ENCODE measurements around the gene XPO6.

DNA sequence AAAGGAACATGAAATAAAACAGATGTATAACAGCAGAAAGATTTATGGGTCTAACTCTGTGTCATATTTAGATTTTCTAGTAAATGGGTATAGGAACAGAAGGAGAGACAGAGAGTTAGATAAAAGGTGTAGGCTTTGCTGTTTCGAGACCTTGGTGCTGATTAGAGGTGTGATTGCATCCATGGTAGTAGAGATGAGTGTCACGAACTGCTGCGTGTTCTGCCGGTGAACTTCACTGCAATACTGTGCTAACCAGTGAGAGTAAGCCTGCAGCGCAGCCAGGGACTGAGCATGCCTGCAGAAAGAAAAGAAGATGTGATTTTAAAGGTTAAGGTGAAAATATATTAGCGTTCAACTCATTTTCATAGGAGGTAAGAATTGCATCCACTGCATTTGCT lies 94.6 kb downstream of the XPO6 start:
- TF ChIP-seq, protein P1, sequence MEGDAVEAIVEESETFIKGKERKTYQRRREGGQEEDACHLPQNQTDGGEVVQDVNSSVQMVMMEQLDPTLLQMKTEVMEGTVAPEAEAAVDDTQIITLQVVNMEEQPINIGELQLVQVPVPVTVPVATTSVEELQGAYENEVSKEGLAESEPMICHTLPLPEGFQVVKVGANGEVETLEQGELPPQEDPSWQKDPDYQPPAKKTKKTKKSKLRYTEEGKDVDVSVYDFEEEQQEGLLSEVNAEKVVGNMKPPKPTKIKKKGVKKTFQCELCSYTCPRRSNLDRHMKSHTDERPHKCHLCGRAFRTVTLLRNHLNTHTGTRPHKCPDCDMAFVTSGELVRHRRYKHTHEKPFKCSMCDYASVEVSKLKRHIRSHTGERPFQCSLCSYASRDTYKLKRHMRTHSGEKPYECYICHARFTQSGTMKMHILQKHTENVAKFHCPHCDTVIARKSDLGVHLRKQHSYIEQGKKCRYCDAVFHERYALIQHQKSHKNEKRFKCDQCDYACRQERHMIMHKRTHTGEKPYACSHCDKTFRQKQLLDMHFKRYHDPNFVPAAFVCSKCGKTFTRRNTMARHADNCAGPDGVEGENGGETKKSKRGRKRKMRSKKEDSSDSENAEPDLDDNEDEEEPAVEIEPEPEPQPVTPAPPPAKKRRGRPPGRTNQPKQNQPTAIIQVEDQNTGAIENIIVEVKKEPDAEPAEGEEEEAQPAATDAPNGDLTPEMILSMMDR (IDR thresholded peaks at IDR 0.05): no peak
- TF ChIP-seq POLR2AphosphoS5 (IDR thresholded peaks at IDR 0.05; ENCODE audit: low read depth, low read length): no peak
- TF ChIP-seq, protein P2, sequence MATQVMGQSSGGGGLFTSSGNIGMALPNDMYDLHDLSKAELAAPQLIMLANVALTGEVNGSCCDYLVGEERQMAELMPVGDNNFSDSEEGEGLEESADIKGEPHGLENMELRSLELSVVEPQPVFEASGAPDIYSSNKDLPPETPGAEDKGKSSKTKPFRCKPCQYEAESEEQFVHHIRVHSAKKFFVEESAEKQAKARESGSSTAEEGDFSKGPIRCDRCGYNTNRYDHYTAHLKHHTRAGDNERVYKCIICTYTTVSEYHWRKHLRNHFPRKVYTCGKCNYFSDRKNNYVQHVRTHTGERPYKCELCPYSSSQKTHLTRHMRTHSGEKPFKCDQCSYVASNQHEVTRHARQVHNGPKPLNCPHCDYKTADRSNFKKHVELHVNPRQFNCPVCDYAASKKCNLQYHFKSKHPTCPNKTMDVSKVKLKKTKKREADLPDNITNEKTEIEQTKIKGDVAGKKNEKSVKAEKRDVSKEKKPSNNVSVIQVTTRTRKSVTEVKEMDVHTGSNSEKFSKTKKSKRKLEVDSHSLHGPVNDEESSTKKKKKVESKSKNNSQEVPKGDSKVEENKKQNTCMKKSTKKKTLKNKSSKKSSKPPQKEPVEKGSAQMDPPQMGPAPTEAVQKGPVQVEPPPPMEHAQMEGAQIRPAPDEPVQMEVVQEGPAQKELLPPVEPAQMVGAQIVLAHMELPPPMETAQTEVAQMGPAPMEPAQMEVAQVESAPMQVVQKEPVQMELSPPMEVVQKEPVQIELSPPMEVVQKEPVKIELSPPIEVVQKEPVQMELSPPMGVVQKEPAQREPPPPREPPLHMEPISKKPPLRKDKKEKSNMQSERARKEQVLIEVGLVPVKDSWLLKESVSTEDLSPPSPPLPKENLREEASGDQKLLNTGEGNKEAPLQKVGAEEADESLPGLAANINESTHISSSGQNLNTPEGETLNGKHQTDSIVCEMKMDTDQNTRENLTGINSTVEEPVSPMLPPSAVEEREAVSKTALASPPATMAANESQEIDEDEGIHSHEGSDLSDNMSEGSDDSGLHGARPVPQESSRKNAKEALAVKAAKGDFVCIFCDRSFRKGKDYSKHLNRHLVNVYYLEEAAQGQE (IDR thresholded peaks at IDR 0.05; ENCODE audit: insufficient read depth in 1 of 2, low read depth in 2 of 2, low read length in 1 of 2): no peak
- TF ChIP-seq TCF7L2 (IDR thresholded peaks at IDR 0.05; ENCODE audit: low read depth, low read length): no peak

Data from Panc1 (cell line).